AML-193 (cell line): ENCODE data around the gene PCSK5.

Experiments
- DNase-seq, 2 experiments: peaks; one replicate each; lab custom pipeline; 2025; lab: John Stamatoyannopoulos, UW

Gene PCSK5

GRCh38 chr9:76191493-76191892 lies 301.0 kb downstream of the PCSK5 start:
- no peak for DNase-seq

- no peak for DNase-seq
These were observed 301.5 kb downstream of the PCSK5 start for GRCh38 chr9:76192013-76192412.

- no peak for DNase-seq
These were observed 304.4 kb downstream of the PCSK5 start for GRCh38 chr9:76194896-76195295.

- DNase-seq, result no peak
These were observed 307.9 kb downstream of the PCSK5 start for GRCh38 chr9:76198336-76198735.

- DNase-seq, result no peak
These were observed 309.8 kb downstream of the PCSK5 start for GRCh38 chr9:76200315-76200714.

- no peak for DNase-seq
These were observed 310.3 kb downstream of the PCSK5 start for GRCh38 chr9:76200745-76201144.

GRCh38 chr9:76203373-76203772 lies 312.9 kb downstream of the PCSK5 start:
- peak; percentile 76 to 81 for DNase-seq

- DNase-seq, result no peak
These were observed 316.3 kb downstream of the PCSK5 start for GRCh38 chr9:76206821-76207220.

GRCh38 chr9:76213751-76214150 lies 323.3 kb downstream of the PCSK5 start:
- DNase-seq, result no peak

GRCh38 chr9:76215066-76215465 lies 324.6 kb downstream of the PCSK5 start:
- no peak for DNase-seq

GRCh38 chr9:76216161-76216649 lies 325.7 kb downstream of the PCSK5 start:
- DNase-seq, result peak; percentile 95 to 96

- DNase-seq, result no peak
These were observed 327.8 kb downstream of the PCSK5 start for GRCh38 chr9:76218117-76218885.

GRCh38 chr9:76218886-76219445 lies 328.5 kb downstream of the PCSK5 start:
- no peak for DNase-seq

- DNase-seq, result no peak
These were observed 329.2 kb downstream of the PCSK5 start for GRCh38 chr9:76219560-76220151.

GRCh38 chr9:76221423-76221822 lies 330.9 kb downstream of the PCSK5 start:
- DNase-seq, result no peak

- DNase-seq, result no peak
These were observed 333.4 kb downstream of the PCSK5 start for GRCh38 chr9:76223749-76224340.

GRCh38 chr9:76227156-76227555 lies 336.7 kb downstream of the PCSK5 start:
- no peak for DNase-seq

GRCh38 chr9:76231001-76231400 lies 340.5 kb downstream of the PCSK5 start:
- DNase-seq, result no peak

GRCh38 chr9:76232861-76233489 lies 342.5 kb downstream of the PCSK5 start:
- DNase-seq, result no peak

- no peak for DNase-seq
These were observed 350.1 kb downstream of the PCSK5 start for GRCh38 chr9:76240578-76240977.

- DNase-seq, result peak; percentile 60 to 69
These were observed 355.0 kb downstream of the PCSK5 start for GRCh38 chr9:76245518-76245917.

GRCh38 chr9:76246680-76247079 lies 356.2 kb downstream of the PCSK5 start:
- no peak for DNase-seq
